Nephron (organoid): ENCODE results near the gene KCNQ1.

Source experiments
- H3K27ac Mint-ChIP-seq, 3 experiments: 2 replicates each; pipeline ENCODE4 v1.8.0; 2020; ENCODE audit warnings: mixed read lengths in 3 of 3, mild to moderate bottlenecking in 2 of 3, moderate library complexity in 1 of 3
- H3K27me3 Mint-ChIP-seq: 2 replicates; pipeline ENCODE4 v1.8.0; 2021; ENCODE audit warnings: low read depth, mild to moderate bottlenecking, moderate library complexity, mixed read lengths
- H3K36me3 Mint-ChIP-seq: 2 replicates; pipeline ENCODE4 v1.8.0; 2020; ENCODE audit warnings: low read depth, mixed read lengths
- H3K4me1 Mint-ChIP-seq: 2 replicates; pipeline ENCODE4 v1.8.0; 2020; ENCODE audit warnings: mixed read lengths
- H3K4me3 Mint-ChIP-seq, 3 experiments: 2 replicates each; pipeline ENCODE4 v1.8.0; 2020; ENCODE audit warnings: mild to moderate bottlenecking in 3 of 3, mixed read lengths in 3 of 3, moderate library complexity in 2 of 3
- H3K9me3 Mint-ChIP-seq: 2 replicates; pipeline ENCODE4 v1.8.0; 2020; ENCODE audit warnings: mixed read lengths
- TF ChIP-seq, protein P1 (sequence below), 3 experiments: fragments of 200-600 bp; sonication (generic); IDR thresholded peaks; one replicate each; pipeline ENCODE4 v1.5.0; 2021; ENCODE audit warnings: antibody characterized with exemption in 3 of 3; ENCODE audit not compliant: unreplicated experiment in 3 of 3

The KCNQ1 gene

DNA sequence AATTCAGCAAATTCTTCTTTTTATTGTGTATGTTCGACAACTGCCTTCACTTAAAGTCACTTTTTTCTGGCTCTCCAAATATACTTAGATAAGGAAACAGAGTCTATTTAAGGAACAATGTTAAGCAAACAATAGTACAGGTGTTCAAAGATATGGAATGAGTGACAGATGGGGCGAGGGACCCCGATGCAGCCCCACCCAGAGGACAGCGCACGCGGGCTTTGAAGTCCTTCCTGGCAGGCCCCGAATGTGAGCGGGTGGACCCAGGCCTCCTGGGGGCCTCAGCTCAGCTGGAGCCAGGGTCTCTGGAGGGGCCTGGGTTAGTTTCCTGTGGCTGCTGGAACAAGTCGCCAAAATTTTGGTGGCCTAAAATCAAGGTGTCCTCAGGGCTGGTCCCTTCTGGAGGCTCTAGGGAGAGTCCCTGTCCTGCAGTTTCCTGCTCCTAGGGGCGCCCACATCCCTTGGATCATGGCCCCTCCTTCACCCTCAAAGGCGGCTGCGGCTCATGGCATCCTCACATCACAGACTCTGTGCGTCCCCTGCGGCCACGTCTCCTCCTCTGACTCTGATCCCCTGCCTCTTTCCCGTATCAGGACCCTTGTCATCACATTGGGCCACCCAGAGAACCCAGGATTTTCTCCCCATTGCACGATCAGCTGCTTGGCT is 295.6 kb downstream of the KCNQ1 start:
- H3K27ac Mint-ChIP-seq, result peak overlapping the region in 2 of 3 experiments; percentile 81 to 88
- no peaks in the 10 kb centered on the region for H3K36me3 Mint-ChIP-seq
- no peaks in the 10 kb centered on the region for H3K9me3 Mint-ChIP-seq
- no peak overlapping the region for H3K4me3 Mint-ChIP-seq
- peaks cover 7% of the 10 kb centered on the region for H3K27me3 Mint-ChIP-seq
- TF ChIP-seq, protein P1, sequence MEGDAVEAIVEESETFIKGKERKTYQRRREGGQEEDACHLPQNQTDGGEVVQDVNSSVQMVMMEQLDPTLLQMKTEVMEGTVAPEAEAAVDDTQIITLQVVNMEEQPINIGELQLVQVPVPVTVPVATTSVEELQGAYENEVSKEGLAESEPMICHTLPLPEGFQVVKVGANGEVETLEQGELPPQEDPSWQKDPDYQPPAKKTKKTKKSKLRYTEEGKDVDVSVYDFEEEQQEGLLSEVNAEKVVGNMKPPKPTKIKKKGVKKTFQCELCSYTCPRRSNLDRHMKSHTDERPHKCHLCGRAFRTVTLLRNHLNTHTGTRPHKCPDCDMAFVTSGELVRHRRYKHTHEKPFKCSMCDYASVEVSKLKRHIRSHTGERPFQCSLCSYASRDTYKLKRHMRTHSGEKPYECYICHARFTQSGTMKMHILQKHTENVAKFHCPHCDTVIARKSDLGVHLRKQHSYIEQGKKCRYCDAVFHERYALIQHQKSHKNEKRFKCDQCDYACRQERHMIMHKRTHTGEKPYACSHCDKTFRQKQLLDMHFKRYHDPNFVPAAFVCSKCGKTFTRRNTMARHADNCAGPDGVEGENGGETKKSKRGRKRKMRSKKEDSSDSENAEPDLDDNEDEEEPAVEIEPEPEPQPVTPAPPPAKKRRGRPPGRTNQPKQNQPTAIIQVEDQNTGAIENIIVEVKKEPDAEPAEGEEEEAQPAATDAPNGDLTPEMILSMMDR (IDR thresholded peaks at IDR 0.05; ENCODE audit: unreplicated experiment in 3 of 3), result no peak
- H3K4me1 Mint-ChIP-seq, result peaks cover 58% of the 10 kb centered on the region

DNA sequence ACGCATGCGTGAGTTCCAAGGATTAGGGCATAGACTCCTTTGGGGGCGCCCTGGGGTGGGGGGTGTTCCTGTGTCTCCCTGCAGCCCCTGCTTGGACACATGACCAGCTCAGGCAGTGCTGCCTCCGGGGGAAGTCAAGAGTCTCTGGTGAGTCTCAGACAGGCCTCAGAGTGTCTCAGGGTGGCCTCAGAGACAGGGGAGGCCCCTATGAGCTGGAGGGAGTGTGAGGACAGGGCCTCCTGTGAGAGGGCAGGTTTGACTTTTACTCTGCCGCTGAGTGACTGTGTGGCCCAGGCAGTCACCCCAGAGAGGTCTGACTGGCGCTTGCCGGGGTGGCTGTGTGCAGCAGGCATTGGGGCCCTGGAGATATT is 296.2 kb downstream of the KCNQ1 start:
- Mint-ChIP-seq H3K27ac (peak overlapping the region; percentile 78 to 88 (median 80)), H3K9me3 (no peaks in the 10 kb centered on the region), H3K4me3 (no peak overlapping the region), H3K27me3 (peaks cover 7% of the 10 kb centered on the region), H3K4me1 (peaks cover 58% of the 10 kb centered on the region), H3K36me3 (no peaks in the 10 kb centered on the region)
- TF ChIP-seq, protein P1 (IDR thresholded peaks at IDR 0.05; ENCODE audit: unreplicated experiment in 3 of 3), result no peak

DNA sequence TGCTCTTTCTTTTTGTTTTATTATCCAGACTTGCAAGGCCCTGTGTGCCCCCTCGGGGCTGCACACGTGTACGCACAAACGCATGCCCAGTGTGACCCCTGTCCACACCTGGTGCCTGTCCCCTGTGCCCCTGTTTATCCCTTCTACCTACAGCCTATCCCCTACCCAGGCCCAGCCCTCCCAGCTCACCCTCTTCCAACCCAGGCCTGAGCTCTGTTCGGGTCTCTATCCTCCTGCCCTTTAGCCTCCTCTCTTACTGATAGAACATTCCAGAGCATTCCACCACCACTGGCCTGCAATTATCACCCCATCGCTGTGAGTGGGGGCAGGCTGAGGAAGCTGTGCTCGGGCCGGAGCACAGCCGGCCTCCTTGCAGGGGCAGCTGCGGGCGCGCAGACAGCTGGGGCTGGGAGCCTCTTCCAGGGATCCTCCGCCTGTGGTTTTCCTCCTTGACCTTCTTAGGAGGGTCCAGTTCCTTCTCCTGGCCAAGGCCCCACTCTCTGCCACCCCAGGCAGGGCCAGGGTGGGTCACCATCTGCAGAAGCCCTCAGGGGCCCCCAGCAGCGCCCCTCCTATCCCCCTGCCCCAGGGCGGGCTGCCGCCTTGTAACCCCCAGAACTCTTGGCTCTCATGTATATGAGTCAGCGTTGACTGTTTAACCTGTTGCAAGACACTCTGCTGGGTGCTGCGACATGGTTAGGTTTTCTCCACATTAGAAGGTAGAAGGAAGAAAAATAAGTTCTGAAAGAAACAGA is 296.7 kb downstream of the KCNQ1 start:
- Mint-ChIP-seq H3K27ac (peak overlapping the region; percentile 78 to 88 (median 80)), H3K4me1 (peaks cover 58% of the 10 kb centered on the region), H3K27me3 (peaks cover 7% of the 10 kb centered on the region), H3K4me3 (no peak overlapping the region), H3K9me3 (no peaks in the 10 kb centered on the region), H3K36me3 (no peaks in the 10 kb centered on the region)
- TF ChIP-seq, protein P1 (IDR thresholded peaks at IDR 0.05; ENCODE audit: unreplicated experiment in 3 of 3), result no peak

DNA sequence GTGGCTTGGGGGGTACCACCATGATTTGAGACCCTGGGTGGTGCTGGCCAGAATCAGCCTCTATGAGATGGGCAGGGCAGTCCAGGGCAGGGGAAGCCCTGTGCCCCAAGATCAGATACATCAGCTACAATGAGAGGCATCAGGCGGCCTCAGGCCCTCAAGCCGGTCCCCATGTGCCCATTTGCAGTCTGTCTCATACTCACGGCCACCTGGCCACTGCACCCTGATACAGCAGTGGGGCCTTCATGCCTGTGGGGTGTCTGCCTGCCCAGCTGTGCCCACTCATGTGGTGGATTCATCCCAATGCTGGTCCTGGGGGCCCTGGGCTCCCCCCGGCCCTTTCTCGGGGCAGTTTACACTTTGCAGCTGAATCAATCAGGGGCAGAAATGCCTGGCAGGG is 297.4 kb downstream of the KCNQ1 start:
- TF ChIP-seq, protein P1 (IDR thresholded peaks at IDR 0.05; ENCODE audit: unreplicated experiment in 3 of 3), result no peak
- Mint-ChIP-seq H3K36me3 (no peaks in the 10 kb centered on the region), H3K27me3 (peaks cover 7% of the 10 kb centered on the region), H3K4me3 (no peak overlapping the region), H3K27ac (peak overlapping the region; percentile 78 to 88 (median 80)), H3K9me3 (no peaks in the 10 kb centered on the region), H3K4me1 (peaks cover 53% of the 10 kb centered on the region)

DNA sequence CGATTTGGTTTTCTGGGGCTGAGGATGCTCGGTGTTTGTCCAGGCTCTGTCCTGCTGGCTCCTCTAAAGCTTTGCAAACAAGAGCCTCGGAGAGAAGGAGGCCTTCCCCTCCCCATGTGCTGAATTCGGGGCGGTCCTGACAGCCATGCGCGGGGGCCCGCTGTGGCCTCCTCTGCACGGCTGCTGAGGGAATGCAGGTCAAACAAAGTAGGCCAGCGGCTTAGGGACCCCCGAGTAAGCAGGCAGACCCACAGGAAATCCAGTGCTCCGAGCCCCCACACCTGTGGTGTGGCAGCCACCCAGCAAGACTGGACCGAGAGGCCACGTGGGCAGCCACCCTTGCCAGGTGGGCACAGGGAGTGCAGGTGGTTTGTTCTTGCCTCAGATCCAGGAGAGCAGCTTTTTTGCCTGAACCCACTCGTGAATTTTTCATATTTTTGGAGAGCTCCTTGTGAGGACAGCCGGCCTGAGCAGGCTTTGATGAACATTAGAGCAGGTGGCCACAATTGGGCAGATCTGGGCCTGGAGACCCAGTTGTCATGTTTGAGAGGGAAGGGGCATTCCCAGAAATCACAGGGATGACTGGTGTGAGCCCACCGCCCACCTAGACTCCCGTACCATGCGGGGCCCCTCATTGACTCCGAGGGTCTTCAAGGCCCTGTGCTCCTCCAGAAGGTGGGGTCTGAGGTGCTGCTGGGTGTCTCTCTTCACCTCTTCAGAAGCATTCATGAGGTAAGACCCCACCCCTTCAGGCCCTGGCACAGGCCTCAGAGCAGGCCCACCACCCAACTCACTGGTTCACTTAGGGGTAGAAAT is 298.0 kb downstream of the KCNQ1 start:
- Mint-ChIP-seq H3K9me3 (no peaks in the 10 kb centered on the region), H3K4me1 (peaks cover 53% of the 10 kb centered on the region), H3K4me3 (no peak overlapping the region), H3K27ac (peak overlapping the region in 2 of 3 experiments; percentile 78 to 88), H3K27me3 (peaks cover 6% of the 10 kb centered on the region), H3K36me3 (no peaks in the 10 kb centered on the region)
- TF ChIP-seq, protein P1 (IDR thresholded peaks at IDR 0.05; ENCODE audit: unreplicated experiment in 3 of 3), result no peak
